ENCODE measurements around the gene TAPT1.
"Not testable (repeated sequence)": the region's sequence is repeated elsewhere in the genome, so short reads cannot be mapped to it uniquely, and the experiment has no call there.

The TAPT1 gene

DNA sequence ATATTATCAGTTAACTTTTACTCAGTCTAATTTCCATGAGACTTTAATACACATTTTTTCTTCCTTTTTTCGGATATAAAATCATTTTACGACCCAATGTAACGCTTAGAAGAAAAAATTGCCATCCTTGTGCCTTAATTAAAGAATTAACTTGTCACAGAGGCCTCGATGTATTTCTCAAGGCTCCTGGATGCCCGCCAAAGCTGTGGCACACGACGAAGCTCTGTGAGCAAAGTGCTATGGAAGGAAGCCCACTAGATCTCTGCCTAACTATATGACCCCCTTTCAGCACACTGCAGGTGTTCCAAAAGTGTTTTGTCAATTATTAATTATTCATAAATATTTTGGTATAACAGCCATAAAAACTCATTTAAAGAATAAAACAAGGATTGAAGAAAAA, 54.4 kb downstream of the TAPT1 start:
- no peak for DNase-seq (ENCODE audit: low spot score)

DNA sequence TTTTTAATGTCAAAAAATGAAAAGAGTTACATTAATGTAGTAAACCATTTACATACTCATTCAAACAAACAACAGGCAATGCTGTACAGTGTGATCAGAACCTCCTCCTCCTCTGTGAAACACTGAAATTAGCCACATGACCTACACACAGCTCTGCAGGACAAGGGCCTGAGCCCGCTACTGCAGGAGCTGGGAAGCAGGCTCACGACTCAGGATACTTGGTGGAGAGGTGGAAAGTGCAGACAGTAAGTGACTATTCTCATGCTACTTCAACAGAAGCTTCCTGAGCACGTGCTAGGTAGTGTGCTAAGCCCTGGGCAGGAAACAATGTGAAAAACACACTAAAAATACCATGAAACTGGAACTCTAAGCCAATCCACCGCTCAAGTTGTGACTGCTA, 56.8 kb downstream of the TAPT1 start:
- no peak for DNase-seq (ENCODE audit: low spot score)

- DNase-seq (ENCODE audit: low spot score), result no peak
These were observed 57.4 kb downstream of the TAPT1 start for GRCh38 chr4:16168710-16169388.

DNA sequence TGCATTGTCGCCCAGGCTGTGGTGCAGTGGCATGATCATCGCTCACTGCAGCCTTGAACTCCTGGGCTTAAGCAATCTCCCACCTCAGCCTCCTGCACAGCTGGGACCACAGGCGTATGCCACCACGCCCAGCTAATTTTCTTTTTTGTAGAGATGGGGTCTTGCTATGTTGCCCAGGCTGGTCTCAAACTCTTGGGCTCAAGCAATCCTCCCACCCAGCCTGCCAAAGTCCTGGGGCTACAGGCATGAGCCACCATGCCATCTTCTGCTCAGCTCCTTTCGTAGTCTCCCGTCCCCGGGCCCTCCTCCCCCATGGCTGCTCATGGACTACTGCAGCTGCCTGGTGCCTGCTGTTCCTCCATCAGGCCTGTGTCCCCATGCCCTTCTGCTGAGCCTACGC, 58.1 kb downstream of the TAPT1 start:
- DNase-seq (ENCODE audit: low spot score), result no peak

GRCh38 chr4:16165931-16166330, 60.3 kb downstream of the TAPT1 start:
- DNase-seq (ENCODE audit: low spot score), result no peak

DNA sequence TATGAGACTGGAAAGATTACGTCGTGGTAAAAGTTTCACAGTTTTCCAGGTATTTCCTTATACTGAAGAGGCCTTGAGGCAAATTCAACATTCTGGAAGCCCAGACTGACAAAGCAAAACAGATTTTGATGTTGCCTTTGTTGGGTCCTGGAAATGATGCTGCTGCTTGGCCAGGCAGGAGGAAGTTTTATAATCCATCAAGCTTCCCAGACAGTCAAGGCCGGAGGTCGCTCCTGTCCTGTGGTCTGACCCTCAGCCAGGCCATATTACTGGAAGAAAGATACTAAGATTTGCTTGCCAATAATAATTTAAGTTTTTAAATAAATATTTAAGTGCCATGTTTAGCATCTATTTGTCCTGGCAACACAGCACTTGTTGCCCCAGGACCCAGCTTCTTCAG, 63.4 kb downstream of the TAPT1 start:
- DNase-seq (ENCODE audit: low spot score), result no peak

GRCh38 chr4:16161851-16162408, 64.3 kb downstream of the TAPT1 start:
- no peak for DNase-seq (ENCODE audit: low spot score)

GRCh38 chr4:16160457-16160856, 65.8 kb downstream of the TAPT1 start:
- no peak for DNase-seq (ENCODE audit: low spot score)

DNA sequence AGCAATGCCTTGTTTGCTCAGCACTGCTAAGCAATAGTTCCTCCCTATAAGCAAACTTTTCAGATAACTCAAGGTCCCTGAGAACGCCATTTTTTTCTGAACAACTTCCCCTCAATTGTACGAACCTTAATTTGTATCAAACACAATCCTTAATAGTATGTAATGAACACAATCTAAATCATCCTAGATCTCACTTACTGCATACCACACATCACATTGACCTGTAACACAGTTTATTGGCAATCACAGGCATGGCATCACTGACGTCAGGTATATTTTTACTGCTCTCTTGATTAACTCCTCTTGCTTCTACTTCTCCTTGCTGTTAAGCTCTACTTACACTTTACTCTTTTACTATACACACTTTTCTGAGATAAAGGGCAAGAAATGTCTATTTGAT, 67.0 kb downstream of the TAPT1 start:
- no peak for DNase-seq (ENCODE audit: low spot score)

DNA sequence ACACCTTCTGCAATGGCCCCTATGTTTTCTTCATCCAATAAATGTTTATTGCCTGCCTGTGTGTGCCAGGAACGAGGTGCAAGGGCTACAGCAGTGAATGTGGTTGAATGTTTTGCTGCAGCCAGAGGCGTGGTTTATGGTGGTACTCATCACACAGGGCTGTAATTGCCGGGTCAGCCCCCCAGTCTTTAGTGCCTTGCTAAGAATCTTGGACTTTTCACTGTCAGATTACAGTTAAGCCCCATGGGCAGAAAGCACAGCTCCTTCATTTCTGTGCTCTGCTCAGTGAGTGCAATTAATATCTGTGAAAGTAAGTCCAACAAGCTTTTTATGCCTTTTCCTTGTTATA, 67.8 kb downstream of the TAPT1 start:
- DNase-seq (ENCODE audit: low spot score), result no peak

DNA sequence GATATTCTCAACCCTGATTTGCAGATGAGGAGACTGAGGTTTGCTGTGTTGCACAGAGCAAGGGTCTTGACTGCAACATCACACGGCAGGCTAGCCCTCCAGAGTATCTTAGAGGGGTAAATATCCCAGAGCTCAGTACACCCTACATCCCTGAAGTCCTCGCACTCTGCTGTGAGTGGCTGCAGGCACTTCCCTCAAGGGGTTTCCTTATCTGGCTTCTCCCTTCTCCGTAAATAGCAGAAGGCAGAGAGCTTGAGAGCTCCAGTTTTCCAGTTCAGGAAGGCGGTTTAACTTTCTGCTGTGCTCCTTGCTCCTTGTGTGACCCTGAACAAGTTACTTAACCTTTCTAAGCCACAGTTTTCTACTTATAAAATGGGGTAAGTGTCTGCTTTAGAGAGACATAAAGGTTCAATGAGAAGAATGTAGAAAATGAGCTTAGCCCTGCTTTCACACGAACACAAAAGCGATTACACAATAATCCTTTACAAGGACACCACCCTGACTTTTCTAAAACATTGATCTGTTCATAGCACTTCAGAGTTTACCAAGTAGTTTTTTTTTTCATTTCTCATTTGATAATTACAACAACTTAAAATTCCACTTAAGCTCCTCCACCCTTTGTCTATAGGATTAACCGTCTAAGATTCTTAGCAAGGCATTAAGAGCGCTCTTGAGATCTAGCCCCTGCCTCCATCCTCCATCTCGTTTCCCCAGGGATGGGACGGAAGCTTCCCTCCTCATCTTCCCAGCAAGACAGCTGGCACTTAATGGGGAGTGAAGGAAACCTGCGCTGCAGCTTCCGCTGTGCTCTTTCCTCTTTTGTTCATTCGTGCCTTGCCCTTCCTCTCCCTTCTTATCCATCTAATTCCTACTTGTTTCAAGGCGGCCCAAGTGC, 68.4 kb downstream of the TAPT1 start:
- no peak for DNase-seq (ENCODE audit: low spot score)

GRCh38 chr4:16155528-16156169, 70.6 kb downstream of the TAPT1 start:
- no peak for DNase-seq (ENCODE audit: low spot score)

DNA sequence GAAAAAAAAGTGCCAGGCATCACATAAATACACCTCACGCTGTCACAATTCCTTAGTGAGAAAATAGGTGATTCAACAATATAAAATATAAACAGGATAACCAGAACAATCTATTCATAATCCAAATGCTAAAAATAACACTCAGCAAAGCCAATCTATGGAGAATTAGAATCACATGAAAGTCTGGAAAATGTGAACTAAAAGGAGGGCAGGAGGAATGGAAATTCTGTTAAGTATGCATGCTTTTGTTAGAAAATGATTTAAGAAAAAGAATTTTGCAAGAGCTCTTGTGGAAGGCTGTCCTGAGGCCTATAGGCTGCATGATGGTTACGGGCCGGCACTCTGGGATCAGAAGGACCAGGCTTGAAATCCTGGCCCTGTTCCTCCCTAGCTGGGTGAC, 71.8 kb downstream of the TAPT1 start:
- DNase-seq (ENCODE audit: low spot score), result no peak

DNA sequence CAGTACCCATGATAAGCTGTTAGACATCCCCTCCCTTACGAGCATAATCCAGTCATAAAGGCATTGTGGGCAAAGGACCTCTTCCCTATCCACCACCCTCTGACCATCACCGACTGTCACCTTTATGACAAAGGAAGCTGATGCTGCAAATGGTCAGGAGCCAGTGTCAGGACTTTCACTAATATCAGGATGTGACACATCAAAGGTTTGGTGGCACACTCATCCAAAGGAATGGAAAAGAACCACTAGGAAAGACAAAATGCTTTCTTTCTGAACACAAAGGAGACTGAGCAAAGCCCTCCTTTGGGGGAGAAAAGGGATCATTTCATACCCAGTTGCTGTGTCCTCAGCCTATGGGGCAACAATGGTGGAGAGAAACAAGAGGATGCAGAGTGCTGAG, 75.6 kb downstream of the TAPT1 start:
- no peak for DNase-seq (ENCODE audit: low spot score)

DNA sequence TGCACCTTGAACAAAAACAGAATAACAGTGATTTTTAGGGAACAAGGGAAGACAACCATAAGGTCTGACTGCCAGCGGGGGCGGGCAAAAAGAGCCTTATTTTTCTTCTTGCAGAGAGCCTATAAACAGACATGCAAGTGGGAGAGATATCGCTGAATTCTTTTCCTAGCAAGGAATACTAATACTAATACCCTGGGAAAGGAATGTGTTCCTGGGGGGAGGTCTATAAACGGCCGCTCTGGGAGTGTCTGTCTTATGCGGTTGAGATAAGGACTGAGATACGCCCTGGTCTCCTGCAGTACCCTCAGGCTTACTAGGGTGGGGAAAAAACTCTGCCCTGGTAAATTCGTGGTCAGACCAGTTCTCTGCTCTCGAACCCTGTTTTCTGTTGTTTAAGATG, 81.4 kb downstream of the TAPT1 start:
- DNase-seq (ENCODE audit: low spot score), result not testable (repeated sequence)

DNA sequence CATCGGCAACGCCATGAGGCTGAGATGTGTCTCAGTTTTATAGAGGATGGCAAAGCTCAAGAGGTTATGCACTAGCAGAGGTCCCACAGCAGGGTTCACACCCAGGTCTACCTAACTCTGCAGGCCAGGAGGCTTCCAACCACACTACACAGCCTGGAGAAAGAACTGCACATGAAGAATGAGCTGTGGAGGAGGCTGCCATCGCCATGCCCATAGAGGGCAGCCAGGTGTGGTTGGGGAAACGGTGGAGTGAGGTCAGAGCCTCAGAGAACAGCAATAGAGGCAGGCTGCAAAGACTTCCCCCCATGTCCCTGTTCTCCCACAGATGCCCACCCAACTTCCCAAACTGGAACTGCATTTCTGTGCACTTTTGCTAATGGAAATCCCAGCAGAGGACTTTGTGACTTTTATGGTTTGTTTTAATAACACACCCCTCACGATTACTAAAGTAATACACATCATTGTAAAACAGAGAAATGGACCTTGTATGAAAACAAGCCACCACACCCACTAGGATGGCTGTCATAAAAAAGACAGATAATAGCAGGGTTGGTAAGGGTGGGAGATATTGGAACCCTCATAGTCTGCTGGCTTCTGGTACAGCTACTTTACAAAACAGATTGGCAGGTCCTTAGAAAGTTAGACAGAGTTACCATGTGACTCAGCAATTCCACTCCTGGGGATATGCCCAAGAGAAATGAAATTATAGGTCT, 83.5 kb downstream of the TAPT1 start:
- no peak for DNase-seq (ENCODE audit: low spot score)

DNA sequence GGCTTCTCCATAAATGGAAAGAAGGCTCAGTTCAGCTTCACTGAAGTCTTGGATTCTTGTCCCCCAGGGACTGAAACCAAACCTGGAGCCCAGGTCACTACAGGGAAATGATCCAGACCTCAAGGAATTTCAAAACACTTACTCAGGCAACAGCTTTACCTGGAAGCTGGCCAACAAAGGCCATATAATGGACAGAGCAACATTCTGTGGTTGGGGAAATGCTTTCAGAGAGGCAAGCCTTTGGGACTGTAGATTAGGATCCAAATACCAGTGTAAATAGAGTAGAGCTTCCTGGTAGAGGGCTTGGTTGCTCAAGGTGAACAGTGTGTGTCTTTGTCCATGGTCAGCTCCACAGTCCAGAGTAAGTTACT, 85.4 kb downstream of the TAPT1 start:
- no peak for DNase-seq (ENCODE audit: low spot score)

GRCh38 chr4:16140231-16140878, 85.9 kb downstream of the TAPT1 start:
- DNase-seq (ENCODE audit: low spot score), result no peak

GRCh38 chr4:16139066-16139945, 87.0 kb downstream of the TAPT1 start:
- no peak for DNase-seq (ENCODE audit: low spot score)

DNA sequence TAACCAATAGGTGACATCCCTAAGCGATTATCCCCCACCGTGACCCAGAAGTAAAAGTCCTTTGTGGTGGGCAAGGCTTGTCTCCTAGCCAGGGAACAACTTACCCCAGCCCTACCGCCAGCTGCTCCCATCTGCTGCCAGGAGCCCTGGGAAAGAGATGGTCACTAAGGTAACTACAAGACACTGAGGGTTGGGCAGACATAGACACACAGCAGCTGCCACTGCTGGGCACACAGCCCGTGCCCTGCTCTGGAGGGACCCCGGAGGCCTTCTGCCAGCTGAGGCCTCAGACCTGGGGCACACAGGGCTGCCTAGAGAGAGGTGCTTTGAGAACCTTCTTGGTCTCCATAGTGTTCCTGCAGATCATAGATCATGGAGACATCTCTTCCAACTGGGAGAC, 89.4 kb downstream of the TAPT1 start:
- peak; percentile 79 for DNase-seq (ENCODE audit: low spot score)

- DNase-seq (ENCODE audit: low spot score), result no peak
These were observed 90.0 kb downstream of the TAPT1 start for GRCh38 chr4:16136311-16136710.
